Progenitor cell of endocrine pancreas (in vitro differentiated cells): ENCODE results near the gene FANK1. TPM values are rescaled to one million over a fixed set of nuclear protein-coding genes. Genes with fewer than 3 reads are reported as not detected.
"Not testable (repeated sequence)": the region's sequence is repeated elsewhere in the genome, so short reads cannot be mapped to it uniquely, and the experiment has no call there.

Experiments
- DNase-seq: peaks from one replicate; pipeline ENCODE4 v3.0.0; 2021; ENCODE audit warnings: low spot score; ENCODE audit not compliant: unreplicated experiment
- H3K27ac Mint-ChIP-seq: 2 replicates; pipeline ENCODE4 v1.8.0; 2021; ENCODE audit warnings: mild to moderate bottlenecking, moderate library complexity, mixed read lengths
- H3K27me3 Mint-ChIP-seq: 2 replicates; pipeline ENCODE4 v1.8.0; 2021; ENCODE audit warnings: mixed read lengths
- H3K36me3 Mint-ChIP-seq: 2 replicates; pipeline ENCODE4 v1.8.0; 2022; ENCODE audit warnings: mixed read lengths; ENCODE audit not compliant: insufficient read depth
- H3K4me1 Mint-ChIP-seq: 2 replicates; pipeline ENCODE4 v1.8.0; 2021; ENCODE audit warnings: low read depth, mixed read lengths
- H3K4me3 Mint-ChIP-seq: 2 replicates; pipeline ENCODE4 v1.8.0; 2021; ENCODE audit warnings: low read depth, mild to moderate bottlenecking, moderate library complexity, mixed read lengths
- H3K9me3 Mint-ChIP-seq: 2 replicates; pipeline ENCODE4 v1.8.0; 2021; ENCODE audit warnings: low read depth, mixed read lengths
- CTCF ChIP-seq: fragments of 200-600 bp; sonication (generic); IDR thresholded peaks from one replicate; pipeline ENCODE4 v1.5.0; 2021; ENCODE audit warnings: antibody characterized with exemption, mild to moderate bottlenecking; ENCODE audit not compliant: unreplicated experiment
- total RNA-seq: library from RNA; stranded (reverse); gene quantifications from 2 replicates; pipeline ENCODE4 v1.2.1, GENCODE V29; 2021

FANK1 gene
- total RNA-seq, 1 donor from 2014 or later: 3.2 TPM

GRCh38 chr10:126046831-126047230, 150.5 kb downstream of the FANK1 start:
- Mint-ChIP-seq H3K27ac (no peak overlapping the region), H3K27me3 (peaks cover 10% of the 10 kb centered on the region), H3K4me3 (no peak overlapping the region), H3K36me3 (no peaks in the 10 kb centered on the region), H3K4me1 (peaks cover 4% of the 10 kb centered on the region), H3K9me3 (no peaks in the 10 kb centered on the region)
- DNase-seq: no peak
- no peak for TF ChIP-seq CTCF

GRCh38 chr10:126047749-126048148, 151.4 kb downstream of the FANK1 start:
- H3K9me3 Mint-ChIP-seq, H3K4me3 Mint-ChIP-seq, DNase-seq, H3K36me3 Mint-ChIP-seq, H3K4me1 Mint-ChIP-seq, H3K27ac Mint-ChIP-seq: not testable (repeated sequence)
- peaks cover 15% of the 10 kb centered on the region for H3K27me3 Mint-ChIP-seq

GRCh38 chr10:126049759-126050700, 153.7 kb downstream of the FANK1 start:
- no peak overlapping the region for H3K4me3 Mint-ChIP-seq
- DNase-seq: no peak
- no peaks in the 10 kb centered on the region for H3K4me1 Mint-ChIP-seq
- no peak overlapping the region for H3K27ac Mint-ChIP-seq
- H3K27me3 Mint-ChIP-seq: peaks cover 15% of the 10 kb centered on the region
- H3K9me3 Mint-ChIP-seq: no peaks in the 10 kb centered on the region
- no peak for TF ChIP-seq CTCF
- no peaks in the 10 kb centered on the region for H3K36me3 Mint-ChIP-seq

GRCh38 chr10:126052171-126052570, 155.8 kb downstream of the FANK1 start:
- Mint-ChIP-seq H3K36me3 (no peaks in the 10 kb centered on the region), H3K4me1 (no peaks in the 10 kb centered on the region), H3K27ac (no peak overlapping the region), H3K27me3 (peaks cover 15% of the 10 kb centered on the region), H3K4me3 (no peak overlapping the region), H3K9me3 (no peaks in the 10 kb centered on the region)
- TF ChIP-seq CTCF: no peak
- no peak for DNase-seq

- Mint-ChIP-seq H3K27me3 (peaks cover 15% of the 10 kb centered on the region), H3K27ac (no peak overlapping the region), H3K4me1 (peaks cover 8% of the 10 kb centered on the region), H3K36me3 (no peaks in the 10 kb centered on the region), H3K4me3 (no peak overlapping the region), H3K9me3 (no peaks in the 10 kb centered on the region)
- DNase-seq: no peak
- no peak for TF ChIP-seq CTCF
These were observed 157.8 kb downstream of the FANK1 start for GRCh38 chr10:126054191-126054590.

GRCh38 chr10:126057494-126057893, 161.1 kb downstream of the FANK1 start:
- Mint-ChIP-seq H3K9me3 (peaks cover 3% of the 10 kb centered on the region), H3K4me1 (peaks cover 21% of the 10 kb centered on the region), H3K4me3 (no peak overlapping the region), H3K27ac (no peak overlapping the region), H3K36me3 (no peaks in the 10 kb centered on the region), H3K27me3 (peaks cover 3% of the 10 kb centered on the region)
- DNase-seq: no peak
- no peak for TF ChIP-seq CTCF
